Measurements from ENCODE around the gene FOXP1. TPM values are rescaled to one million over a fixed set of nuclear protein-coding genes. Genes with fewer than 3 reads are reported as not detected.

FOXP1 gene
- total and polyA plus RNA-seq, 2 of the 13 experiments (the other 11 are each of a cell fraction or from before 2014, with no cell fraction given) = 40.4 to 59.0 TPM

DNA sequence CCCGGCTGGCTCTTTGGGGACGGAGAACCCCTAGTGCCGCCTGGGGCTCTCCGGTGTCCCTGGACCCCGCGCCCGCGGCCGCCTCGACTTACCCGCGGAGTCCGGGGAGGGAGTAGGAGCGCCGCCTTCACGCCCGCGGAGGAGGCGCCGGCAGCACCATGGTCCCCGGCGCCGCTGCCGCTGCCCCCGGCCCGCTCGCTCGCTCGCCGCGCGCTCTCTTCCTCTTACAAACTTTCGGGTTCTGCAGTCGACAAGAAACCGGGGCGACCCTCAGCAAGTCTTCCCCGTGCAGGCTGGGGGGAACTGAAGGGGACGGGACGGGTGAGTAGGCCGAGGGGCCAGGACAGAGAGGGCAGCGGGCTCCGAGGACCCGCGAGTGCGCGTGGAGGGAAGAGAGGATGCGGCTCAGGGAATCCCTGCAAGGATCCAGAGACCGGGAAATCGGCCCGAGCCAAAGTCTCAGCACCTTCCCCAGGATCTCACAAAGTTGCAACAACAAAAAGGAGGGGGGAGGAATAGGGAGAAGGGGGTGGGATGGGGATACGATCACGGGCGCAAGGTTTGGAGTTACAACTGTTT is 2.0 kb downstream of the FOXP1 start (continued):
- TF ChIP-seq, protein P1, sequence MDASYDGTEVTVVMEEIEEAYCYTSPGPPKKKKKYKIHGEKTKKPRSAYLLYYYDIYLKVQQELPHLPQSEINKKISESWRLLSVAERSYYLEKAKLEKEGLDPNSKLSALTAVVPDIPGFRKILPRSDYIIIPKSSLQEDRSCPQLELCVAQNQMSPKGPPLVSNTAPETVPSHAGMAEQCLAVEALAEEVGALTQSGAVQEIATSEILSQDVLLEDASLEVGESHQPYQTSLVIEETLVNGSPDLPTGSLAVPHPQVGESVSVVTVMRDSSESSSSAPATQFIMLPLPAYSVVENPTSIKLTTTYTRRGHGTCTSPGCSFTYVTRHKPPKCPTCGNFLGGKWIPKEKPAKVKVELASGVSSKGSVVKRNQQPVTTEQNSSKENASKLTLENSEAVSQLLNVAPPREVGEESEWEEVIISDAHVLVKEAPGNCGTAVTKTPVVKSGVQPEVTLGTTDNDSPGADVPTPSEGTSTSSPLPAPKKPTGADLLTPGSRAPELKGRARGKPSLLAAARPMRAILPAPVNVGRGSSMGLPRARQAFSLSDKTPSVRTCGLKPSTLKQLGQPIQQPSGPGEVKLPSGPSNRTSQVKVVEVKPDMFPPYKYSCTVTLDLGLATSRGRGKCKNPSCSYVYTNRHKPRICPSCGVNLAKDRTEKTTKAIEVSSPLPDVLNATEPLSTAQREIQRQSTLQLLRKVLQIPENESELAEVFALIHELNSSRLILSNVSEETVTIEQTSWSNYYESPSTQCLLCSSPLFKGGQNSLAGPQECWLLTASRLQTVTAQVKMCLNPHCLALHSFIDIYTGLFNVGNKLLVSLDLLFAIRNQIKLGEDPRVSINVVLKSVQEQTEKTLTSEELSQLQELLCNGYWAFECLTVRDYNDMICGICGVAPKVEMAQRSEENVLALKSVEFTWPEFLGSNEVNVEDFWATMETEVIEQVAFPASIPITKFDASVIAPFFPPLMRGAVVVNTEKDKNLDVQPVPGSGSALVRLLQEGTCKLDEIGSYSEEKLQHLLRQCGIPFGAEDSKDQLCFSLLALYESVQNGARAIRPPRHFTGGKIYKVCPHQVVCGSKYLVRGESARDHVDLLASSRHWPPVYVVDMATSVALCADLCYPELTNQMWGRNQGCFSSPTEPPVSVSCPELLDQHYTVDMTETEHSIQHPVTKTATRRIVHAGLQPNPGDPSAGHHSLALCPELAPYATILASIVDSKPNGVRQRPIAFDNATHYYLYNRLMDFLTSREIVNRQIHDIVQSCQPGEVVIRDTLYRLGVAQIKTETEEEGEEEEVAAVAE (CRISPR knock-in tag; IDR thresholded peaks at IDR 0.05; ENCODE audit: borderline replicate concordance) = no peak
- TF ChIP-seq RBFOX2 (IDR thresholded peaks at IDR 0.05; ENCODE audit: low read depth, low read length) (peak; percentile 73), ZNF430 (CRISPR knock-in tag; IDR thresholded peaks at IDR 0.05) (no peak), BORCS8-MEF2B (CRISPR knock-in tag; IDR thresholded peaks at IDR 0.05) (peak; percentile 6; the same call in 1 of the 2 replicates), ZNF777 (CRISPR knock-in tag; IDR thresholded peaks at IDR 0.05) (peak; percentile 30; the same call in 1 of the 2 replicates), HNRNPLL (IDR thresholded peaks at IDR 0.05; ENCODE audit: low read depth, low read length, poor library complexity, severe bottlenecking) (peak; percentile 53), ATF7-NPFF (CRISPR knock-in tag; IDR thresholded peaks at IDR 0.05; ENCODE audit: low read depth) (peak; percentile 30; the same call in 1 of the 2 replicates), ZSCAN5A (CRISPR knock-in tag; IDR thresholded peaks at IDR 0.05; ENCODE audit: borderline replicate concordance) (no peak)
- TF ChIP-seq, protein P2, sequence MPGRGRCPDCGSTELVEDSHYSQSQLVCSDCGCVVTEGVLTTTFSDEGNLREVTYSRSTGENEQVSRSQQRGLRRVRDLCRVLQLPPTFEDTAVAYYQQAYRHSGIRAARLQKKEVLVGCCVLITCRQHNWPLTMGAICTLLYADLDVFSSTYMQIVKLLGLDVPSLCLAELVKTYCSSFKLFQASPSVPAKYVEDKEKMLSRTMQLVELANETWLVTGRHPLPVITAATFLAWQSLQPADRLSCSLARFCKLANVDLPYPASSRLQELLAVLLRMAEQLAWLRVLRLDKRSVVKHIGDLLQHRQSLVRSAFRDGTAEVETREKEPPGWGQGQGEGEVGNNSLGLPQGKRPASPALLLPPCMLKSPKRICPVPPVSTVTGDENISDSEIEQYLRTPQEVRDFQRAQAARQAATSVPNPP (CRISPR knock-in tag; IDR thresholded peaks at IDR 0.05) = no peak
- TF ChIP-seq, protein P3, sequence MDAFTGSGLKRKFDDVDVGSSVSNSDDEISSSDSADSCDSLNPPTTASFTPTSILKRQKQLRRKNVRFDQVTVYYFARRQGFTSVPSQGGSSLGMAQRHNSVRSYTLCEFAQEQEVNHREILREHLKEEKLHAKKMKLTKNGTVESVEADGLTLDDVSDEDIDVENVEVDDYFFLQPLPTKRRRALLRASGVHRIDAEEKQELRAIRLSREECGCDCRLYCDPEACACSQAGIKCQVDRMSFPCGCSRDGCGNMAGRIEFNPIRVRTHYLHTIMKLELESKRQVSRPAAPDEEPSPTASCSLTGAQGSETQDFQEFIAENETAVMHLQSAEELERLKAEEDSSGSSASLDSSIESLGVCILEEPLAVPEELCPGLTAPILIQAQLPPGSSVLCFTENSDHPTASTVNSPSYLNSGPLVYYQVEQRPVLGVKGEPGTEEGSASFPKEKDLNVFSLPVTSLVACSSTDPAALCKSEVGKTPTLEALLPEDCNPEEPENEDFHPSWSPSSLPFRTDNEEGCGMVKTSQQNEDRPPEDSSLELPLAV (CRISPR knock-in tag; conservative IDR thresholded peaks at IDR 0.05; ENCODE audit: low read depth) = no peak
- TF ChIP-seq, protein P4, sequence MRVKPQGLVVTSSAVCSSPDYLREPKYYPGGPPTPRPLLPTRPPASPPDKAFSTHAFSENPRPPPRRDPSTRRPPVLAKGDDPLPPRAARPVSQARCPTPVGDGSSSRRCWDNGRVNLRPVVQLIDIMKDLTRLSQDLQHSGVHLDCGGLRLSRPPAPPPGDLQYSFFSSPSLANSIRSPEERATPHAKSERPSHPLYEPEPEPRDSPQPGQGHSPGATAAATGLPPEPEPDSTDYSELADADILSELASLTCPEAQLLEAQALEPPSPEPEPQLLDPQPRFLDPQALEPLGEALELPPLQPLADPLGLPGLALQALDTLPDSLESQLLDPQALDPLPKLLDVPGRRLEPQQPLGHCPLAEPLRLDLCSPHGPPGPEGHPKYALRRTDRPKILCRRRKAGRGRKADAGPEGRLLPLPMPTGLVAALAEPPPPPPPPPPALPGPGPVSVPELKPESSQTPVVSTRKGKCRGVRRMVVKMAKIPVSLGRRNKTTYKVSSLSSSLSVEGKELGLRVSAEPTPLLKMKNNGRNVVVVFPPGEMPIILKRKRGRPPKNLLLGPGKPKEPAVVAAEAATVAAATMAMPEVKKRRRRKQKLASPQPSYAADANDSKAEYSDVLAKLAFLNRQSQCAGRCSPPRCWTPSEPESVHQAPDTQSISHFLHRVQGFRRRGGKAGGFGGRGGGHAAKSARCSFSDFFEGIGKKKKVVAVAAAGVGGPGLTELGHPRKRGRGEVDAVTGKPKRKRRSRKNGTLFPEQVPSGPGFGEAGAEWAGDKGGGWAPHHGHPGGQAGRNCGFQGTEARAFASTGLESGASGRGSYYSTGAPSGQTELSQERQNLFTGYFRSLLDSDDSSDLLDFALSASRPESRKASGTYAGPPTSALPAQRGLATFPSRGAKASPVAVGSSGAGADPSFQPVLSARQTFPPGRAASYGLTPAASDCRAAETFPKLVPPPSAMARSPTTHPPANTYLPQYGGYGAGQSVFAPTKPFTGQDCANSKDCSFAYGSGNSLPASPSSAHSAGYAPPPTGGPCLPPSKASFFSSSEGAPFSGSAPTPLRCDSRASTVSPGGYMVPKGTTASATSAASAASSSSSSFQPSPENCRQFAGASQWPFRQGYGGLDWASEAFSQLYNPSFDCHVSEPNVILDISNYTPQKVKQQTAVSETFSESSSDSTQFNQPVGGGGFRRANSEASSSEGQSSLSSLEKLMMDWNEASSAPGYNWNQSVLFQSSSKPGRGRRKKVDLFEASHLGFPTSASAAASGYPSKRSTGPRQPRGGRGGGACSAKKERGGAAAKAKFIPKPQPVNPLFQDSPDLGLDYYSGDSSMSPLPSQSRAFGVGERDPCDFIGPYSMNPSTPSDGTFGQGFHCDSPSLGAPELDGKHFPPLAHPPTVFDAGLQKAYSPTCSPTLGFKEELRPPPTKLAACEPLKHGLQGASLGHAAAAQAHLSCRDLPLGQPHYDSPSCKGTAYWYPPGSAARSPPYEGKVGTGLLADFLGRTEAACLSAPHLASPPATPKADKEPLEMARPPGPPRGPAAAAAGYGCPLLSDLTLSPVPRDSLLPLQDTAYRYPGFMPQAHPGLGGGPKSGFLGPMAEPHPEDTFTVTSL (CRISPR knock-in tag; IDR thresholded peaks at IDR 0.05; ENCODE audit: borderline replicate concordance) = 0 out of 2 replicates have a peak, but pooled peaks have one; percentile 3
